HL-60 (cell line): ENCODE measurements around the gene PRKACG.

Experiments used
- CTCF ChIP-seq: IDR thresholded peaks from one replicate; pipeline ENCODE4 v1.5.1; 2011; ENCODE audit warnings: low read length, control low read depth, inconsistent platforms; ENCODE audit not compliant: insufficient read depth
- GABPA ChIP-seq: IDR thresholded peaks from 2 replicates; pipeline ENCODE4 v1.6.1; 2012; ENCODE audit warnings: low read depth
- POLR2AphosphoS5 ChIP-seq: IDR thresholded peaks from 2 replicates; pipeline ENCODE4 v1.6.1; 2012; ENCODE audit warnings: low read depth
- REST ChIP-seq: IDR thresholded peaks from 2 replicates; pipeline ENCODE4 v1.6.1; 2012; ENCODE audit warnings: low read depth; ENCODE audit not compliant: insufficient replicate concordance
- SPI1 ChIP-seq: IDR thresholded peaks from 2 replicates; pipeline ENCODE4 v1.6.1; 2012; ENCODE audit warnings: low read depth, mild to moderate bottlenecking, borderline replicate concordance

- TF ChIP-seq CTCF (no peak), POLR2AphosphoS5 (peak; percentile 82), REST (no peak), SPI1 (no peak), GABPA (no peak)
Measured at GRCh38 chr9:69012696-69013381, 1.1 kb downstream of the PRKACG start.
